ENCODE data around the gene JPH3.

GRCh38 chr16:87687126-87687910 is 85.0 kb downstream of the JPH3 start:
- TF ChIP-seq, protein P1, sequence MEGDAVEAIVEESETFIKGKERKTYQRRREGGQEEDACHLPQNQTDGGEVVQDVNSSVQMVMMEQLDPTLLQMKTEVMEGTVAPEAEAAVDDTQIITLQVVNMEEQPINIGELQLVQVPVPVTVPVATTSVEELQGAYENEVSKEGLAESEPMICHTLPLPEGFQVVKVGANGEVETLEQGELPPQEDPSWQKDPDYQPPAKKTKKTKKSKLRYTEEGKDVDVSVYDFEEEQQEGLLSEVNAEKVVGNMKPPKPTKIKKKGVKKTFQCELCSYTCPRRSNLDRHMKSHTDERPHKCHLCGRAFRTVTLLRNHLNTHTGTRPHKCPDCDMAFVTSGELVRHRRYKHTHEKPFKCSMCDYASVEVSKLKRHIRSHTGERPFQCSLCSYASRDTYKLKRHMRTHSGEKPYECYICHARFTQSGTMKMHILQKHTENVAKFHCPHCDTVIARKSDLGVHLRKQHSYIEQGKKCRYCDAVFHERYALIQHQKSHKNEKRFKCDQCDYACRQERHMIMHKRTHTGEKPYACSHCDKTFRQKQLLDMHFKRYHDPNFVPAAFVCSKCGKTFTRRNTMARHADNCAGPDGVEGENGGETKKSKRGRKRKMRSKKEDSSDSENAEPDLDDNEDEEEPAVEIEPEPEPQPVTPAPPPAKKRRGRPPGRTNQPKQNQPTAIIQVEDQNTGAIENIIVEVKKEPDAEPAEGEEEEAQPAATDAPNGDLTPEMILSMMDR (IDR thresholded peaks at IDR 0.05): no peak
- TF ChIP-seq POLR2A (IDR thresholded peaks at IDR 0.05): no peak
